H9 (cell line): ENCODE measurements around the gene NFAM1. TPM values are rescaled to one million over a fixed set of nuclear protein-coding genes. Genes with fewer than 3 reads are reported as not detected.

Source experiments
- DNase-seq: peaks from one replicate; pipeline ENCODE4 v3.0.0-alpha.2; 2017
- H2AFZ ChIP-seq: one replicate; pipeline ENCODE4 v1.6.1; 2013; ENCODE audit warnings: mild to moderate bottlenecking, low read length, control low read depth, moderate library complexity
- H2AK5ac ChIP-seq: 2 replicates; pipeline ENCODE4 v1.6.1; 2013; ENCODE audit warnings: low read length, control low read depth, mixed read lengths; ENCODE audit not compliant: insufficient read length
- H2BK120ac ChIP-seq: one replicate; pipeline ENCODE4 v1.6.1; 2013; ENCODE audit warnings: low read depth, mild to moderate bottlenecking, low read length, control low read depth, inconsistent platforms; ENCODE audit not compliant: poor library complexity, severe bottlenecking
- H2BK12ac ChIP-seq: 2 replicates; pipeline ENCODE4 v1.6.1; 2013; ENCODE audit warnings: low read length, control low read depth, mixed read lengths, low read depth; ENCODE audit not compliant: insufficient read length
- H2BK15ac ChIP-seq: 2 replicates; pipeline ENCODE4 v1.6.1; 2013; ENCODE audit warnings: low read depth, low read length, control low read depth
- H2BK20ac ChIP-seq: one replicate; pipeline ENCODE4 v1.6.1; 2013; ENCODE audit warnings: low read depth, mild to moderate bottlenecking, low read length, control low read depth, inconsistent platforms; ENCODE audit not compliant: poor library complexity, severe bottlenecking
- H2BK5ac ChIP-seq: 2 replicates; pipeline ENCODE4 v1.6.1; 2013; ENCODE audit warnings: low read length, control low read depth, mixed read lengths; ENCODE audit not compliant: insufficient read length
- H3K14ac ChIP-seq: 2 replicates; pipeline ENCODE4 v1.6.1; 2013; ENCODE audit warnings: low read length, control low read depth; ENCODE audit not compliant: insufficient read depth
- H3K18ac ChIP-seq: 2 replicates; pipeline ENCODE4 v1.6.1; 2013; ENCODE audit warnings: low read depth, mild to moderate bottlenecking, mixed read lengths, low read length, control low read depth; ENCODE audit not compliant: insufficient read length
- H3K23ac ChIP-seq: 2 replicates; pipeline ENCODE4 v1.6.1; 2013; ENCODE audit warnings: low read length, control low read depth, mixed read lengths, low read depth; ENCODE audit not compliant: insufficient read length
- H3K23me2 ChIP-seq: 2 replicates; pipeline ENCODE4 v1.6.1; 2013; ENCODE audit warnings: low read depth, mild to moderate bottlenecking, mixed read lengths, low read length, control low read depth; ENCODE audit not compliant: insufficient read length, poor library complexity, severe bottlenecking
- H3K27ac ChIP-seq: 2 replicates; pipeline ENCODE4 v1.5.1; 2013; ENCODE audit warnings: low read length, control low read depth, mixed read lengths, low read depth; ENCODE audit not compliant: insufficient read length
- H3K27me3 ChIP-seq: 2 replicates; pipeline ENCODE4 v1.6.1; 2013; ENCODE audit warnings: low read length, control low read depth, inconsistent platforms; ENCODE audit not compliant: insufficient read depth
- H3K4ac ChIP-seq: 2 replicates; pipeline ENCODE4 v1.6.1; 2013; ENCODE audit warnings: low read depth, mild to moderate bottlenecking, control low read depth, inconsistent platforms, low read length, moderate library complexity
- H3K4me1 ChIP-seq: 2 replicates; pipeline ENCODE4 v1.6.1; 2013; ENCODE audit warnings: low read length, control low read depth, inconsistent platforms; ENCODE audit not compliant: insufficient read depth
- H3K4me2 ChIP-seq: 2 replicates; pipeline ENCODE4 v1.6.1; 2013; ENCODE audit warnings: low read length, control low read depth, mixed read lengths; ENCODE audit not compliant: insufficient read length, insufficient read depth
- H3K56ac ChIP-seq: 2 replicates; pipeline ENCODE4 v1.6.1; 2013; ENCODE audit warnings: low read depth, mild to moderate bottlenecking, mixed read lengths, low read length, control low read depth; ENCODE audit not compliant: insufficient read length
- H3K79me1 ChIP-seq: 2 replicates; pipeline ENCODE4 v1.6.1; 2013; ENCODE audit warnings: low read depth, mild to moderate bottlenecking, moderate library complexity, low read length, control low read depth, inconsistent platforms; ENCODE audit not compliant: insufficient read depth, poor library complexity, severe bottlenecking
- H3K79me2 ChIP-seq: 2 replicates; pipeline ENCODE4 v1.6.1; 2013; ENCODE audit warnings: low read length, control low read depth, inconsistent platforms; ENCODE audit not compliant: insufficient read depth
- H3K9ac ChIP-seq: 2 replicates; pipeline ENCODE4 v1.6.1; 2013; ENCODE audit warnings: low read length, control low read depth, mixed read lengths; ENCODE audit not compliant: insufficient read length; ENCODE audit errors: extremely low read depth
- H3K9me3 ChIP-seq: one replicate; pipeline ENCODE4 v1.6.1; 2013; ENCODE audit warnings: low read depth, low read length, inconsistent platforms; ENCODE audit not compliant: control insufficient read depth
- H3T11ph ChIP-seq: one replicate; pipeline ENCODE4 v1.6.1; 2013; ENCODE audit warnings: mild to moderate bottlenecking, low read length, control low read depth, inconsistent platforms
- H4K20me1 ChIP-seq: one replicate; pipeline ENCODE4 v1.6.1; 2013; ENCODE audit not compliant: control insufficient read depth, insufficient read length, insufficient read depth
- H4K5ac ChIP-seq: 2 replicates; pipeline ENCODE4 v1.6.1; 2013; ENCODE audit warnings: low read depth, mild to moderate bottlenecking, mixed read lengths, low read length, control low read depth; ENCODE audit not compliant: insufficient read length
- H4K8ac ChIP-seq: replicated peaks from 2 replicates; pipeline ENCODE4 v1.6.1; 2013; ENCODE audit warnings: low read length, control low read depth, mixed read lengths, low read depth; ENCODE audit not compliant: insufficient read length
- H4K91ac ChIP-seq: 2 replicates; pipeline ENCODE4 v1.6.1; 2013; ENCODE audit warnings: low read depth, mild to moderate bottlenecking, moderate library complexity, mixed read lengths, low read length, control low read depth; ENCODE audit not compliant: insufficient read length
- H3K27ac Mint-ChIP-seq, 3 experiments: 2 replicates in 2 of 3; 3 replicates in 1 of 3; pipeline ENCODE4 v1.8.0; 2020 to 2021; ENCODE audit warnings: mixed read lengths in 3 of 3, mild to moderate bottlenecking in 1 of 3, moderate library complexity in 1 of 3
- H3K27me3 Mint-ChIP-seq: 2 replicates; pipeline ENCODE4 v1.8.0; 2021; ENCODE audit warnings: low read depth, mild to moderate bottlenecking, moderate library complexity, mixed read lengths
- H3K36me3 Mint-ChIP-seq, 3 experiments: 2 replicates in 2 of 3; 3 replicates in 1 of 3; pipeline ENCODE4 v1.8.0; 2020 to 2021; ENCODE audit warnings: low read depth in 3 of 3, mixed read lengths in 3 of 3; ENCODE audit not compliant: insufficient read depth in 1 of 3
- H3K4me1 Mint-ChIP-seq, 2 experiments: 2 replicates each; pipeline ENCODE4 v1.8.0; 2020; ENCODE audit warnings: mixed read lengths in 2 of 2
- H3K4me3 Mint-ChIP-seq, 2 experiments: 2 replicates in 1 of 2; 3 replicates in 1 of 2; pipeline ENCODE4 v1.8.0; 2020 to 2021; ENCODE audit warnings: mild to moderate bottlenecking in 2 of 2, mixed read lengths in 2 of 2, moderate library complexity in 1 of 2
- H3K9me3 Mint-ChIP-seq, 2 experiments: 2 replicates in 1 of 2; 3 replicates in 1 of 2; pipeline ENCODE4 v1.8.0; 2020; ENCODE audit warnings: mild to moderate bottlenecking in 2 of 2, mixed read lengths in 2 of 2, moderate library complexity in 1 of 2
- CTCF ChIP-seq: fragments of 200-600 bp; sonication (generic); conservative IDR thresholded peaks from 3 replicates; pipeline ENCODE4 v1.8.0; 2021; ENCODE audit warnings: antibody characterized with exemption, mild to moderate bottlenecking
- WGBS: extraction: QIAGEN DNeasy Blood & Tissue Kit; methylation state at CpG from one replicate; pipeline ENCODE4 v1.1.7; 2013; ENCODE audit warnings: missing lambda C conversion rate, low lambda C conversion rate, mixed read lengths; ENCODE audit not compliant: insufficient read length; ENCODE audit errors: extremely low coverage; 5-methylcytosine and 5-hydroxymethylcytosine counted together
- total RNA-seq: library from RNA; stranded (reverse); gene quantifications from 2 replicates; pipeline ENCODE4 v1.2.1, GENCODE V29; 2021

NFAM1 gene
- total RNA-seq, 1 experiment from 2014 or later, result 0.68 TPM

DNA sequence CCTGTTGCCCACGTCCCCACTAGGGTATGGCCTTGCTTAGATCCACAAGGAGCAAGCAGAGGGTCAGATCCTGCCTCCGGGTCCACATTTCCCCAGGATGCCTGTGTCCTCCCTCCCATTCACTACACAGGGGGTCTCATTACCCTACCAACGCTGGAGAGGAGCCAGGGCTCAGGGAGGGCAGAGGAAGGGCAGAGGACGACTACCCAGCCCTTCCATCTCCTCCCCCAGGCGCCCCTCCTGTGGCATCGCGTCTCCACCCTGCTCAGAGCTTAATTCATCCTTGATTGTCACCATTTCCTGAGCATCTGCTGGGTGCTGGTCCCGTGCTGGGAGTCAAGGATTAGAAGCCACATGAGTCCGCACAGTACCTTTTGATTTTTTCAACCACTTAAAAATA is 5.0 kb downstream of the NFAM1 start:
- Histone ChIP-seq H3K23ac (no peak overlapping the region), H3K4ac (no peak overlapping the region), H2BK120ac (no peak overlapping the region), H2BK12ac (no peak overlapping the region), H2AFZ (no peak overlapping the region), H4K5ac (no peak overlapping the region), H3T11ph (no peak overlapping the region), H3K27ac (no peak overlapping the region), H3K4me1 (peaks cover 3% of the 10 kb centered on the region; the same call in 1 of the 2 replicates), H3K14ac (no peak overlapping the region), H2AK5ac (no peak overlapping the region), H4K20me1 (no peaks in the 10 kb centered on the region), H3K9ac (no peak overlapping the region), H2BK20ac (no peak overlapping the region), H3K18ac (no peak overlapping the region), H2BK15ac (no peak overlapping the region), H2BK5ac (no peak overlapping the region), H4K91ac (no peak overlapping the region), H3K23me2 (no peaks in the 10 kb centered on the region), H3K27me3 (no peaks in the 10 kb centered on the region), H3K9me3 (no peaks in the 10 kb centered on the region), H3K79me2 (no peaks in the 10 kb centered on the region), H3K56ac (no peak overlapping the region), H4K8ac (no peak overlapping the region), H3K79me1 (no peaks in the 10 kb centered on the region), H3K4me2 (no peak overlapping the region)
- no peak overlapping the region for H3K27ac Mint-ChIP-seq
- no peaks in the 10 kb centered on the region for H3K36me3 Mint-ChIP-seq
- WGBS, result no CpG with 5 or more reads among the region's 9 CpGs
- DNase-seq, result no peak
- TF ChIP-seq CTCF, result no peak
- H3K9me3 Mint-ChIP-seq, result no peaks in the 10 kb centered on the region; a peak in 1 of 5 replicates
- H3K4me1 Mint-ChIP-seq, result peaks cover 23 to 54% of the 10 kb centered on the region in 2 experiments
- H3K27me3 Mint-ChIP-seq, result peaks cover 38% of the 10 kb centered on the region
- no peak overlapping the region; a peak in 1 of 5 replicates for H3K4me3 Mint-ChIP-seq
